Loucy (cell line): ENCODE measurements around the gene NPTX1.

Source experiments
- CTCF ChIP-seq: fragments of 200-600 bp; sonication (generic); conservative IDR thresholded peaks from 2 replicates; pipeline ENCODE4 v1.5.1; 2014; ENCODE audit warnings: mild to moderate bottlenecking, antibody characterized with exemption, low read length
- EZH2phosphoT487 ChIP-seq: fragments of 200-600 bp; IDR thresholded peaks from 2 replicates; pipeline ENCODE4 v1.6.1; 2018; ENCODE audit warnings: antibody characterized with exemption, mild to moderate bottlenecking, moderate library complexity, borderline replicate concordance

- TF ChIP-seq CTCF (no peak), EZH2phosphoT487 (no peak)
These were observed 46.8 kb upstream of the NPTX1 start for GRCh38 chr17:80523054-80523744.
